ENCODE data around the gene MYLK2. TPM values are rescaled to one million over a fixed set of nuclear protein-coding genes. Genes with fewer than 3 reads are reported as not detected.

The MYLK2 gene
- total and polyA plus RNA-seq, 2 donors (not counting 1 experiment from before 2014, with no cell fraction given) = under 0.01 TPM; not detected in 1

DNA sequence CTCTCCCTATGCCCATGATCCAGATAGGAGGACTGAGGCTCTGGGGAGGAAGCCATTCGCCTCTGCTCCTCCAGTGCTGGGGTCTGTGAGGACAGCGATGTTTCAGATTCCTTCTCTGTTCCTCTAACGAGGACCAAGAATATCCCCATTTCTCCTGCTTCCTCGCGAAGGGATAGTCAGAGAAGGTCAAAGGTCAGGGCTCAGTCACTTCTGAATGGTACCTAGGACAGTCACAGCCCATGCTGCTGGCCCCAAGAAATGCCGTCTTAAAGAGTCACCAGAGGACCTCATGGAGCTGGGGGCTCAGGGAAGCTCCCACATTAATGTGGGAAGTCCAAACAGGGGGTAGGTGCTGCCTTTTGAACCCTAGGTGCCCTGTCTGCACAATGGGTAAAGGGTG is 24.1 kb downstream of the MYLK2 start:
- Histone ChIP-seq H3K79me2 (ENCODE audit: control insufficient read depth, insufficient read depth, low read length) (no peaks in the 10 kb centered on the region), H3K4me2 (ENCODE audit: extremely low read depth, insufficient read depth, low read length) (no peak overlapping the region), H2AFZ (ENCODE audit: low read length) (no peak overlapping the region), H3K9ac (ENCODE audit: insufficient read depth, low read length) (no peak overlapping the region), H3K27ac (ENCODE audit: insufficient read depth, low read length) (no peak overlapping the region), H3K4me1 (ENCODE audit: control insufficient read depth, extremely low read depth, insufficient read depth, low read length) (peaks cover 30% of the 10 kb centered on the region), H3K27me3 (ENCODE audit: control insufficient read depth, insufficient read depth, low read length) (peaks cover 2% of the 10 kb centered on the region), H3K4me3 (replicated peaks in 1 of 4; ENCODE audit: control extremely low read depth in 1 of 4, insufficient read depth in 1 of 4, low read depth in 3 of 4, low read length in 4 of 4) (no peak overlapping the region), H4K20me1 (ENCODE audit: control insufficient read depth, extremely low read depth, insufficient read depth, low read length) (no peaks in the 10 kb centered on the region), H3K36me3 (ENCODE audit: control insufficient read depth, insufficient read depth, low read length) (no peaks in the 10 kb centered on the region), H3K9me3 (ENCODE audit: control insufficient read depth, insufficient read depth, low read depth, low read length) (no peaks in the 10 kb centered on the region)
- TF ChIP-seq, protein P1, sequence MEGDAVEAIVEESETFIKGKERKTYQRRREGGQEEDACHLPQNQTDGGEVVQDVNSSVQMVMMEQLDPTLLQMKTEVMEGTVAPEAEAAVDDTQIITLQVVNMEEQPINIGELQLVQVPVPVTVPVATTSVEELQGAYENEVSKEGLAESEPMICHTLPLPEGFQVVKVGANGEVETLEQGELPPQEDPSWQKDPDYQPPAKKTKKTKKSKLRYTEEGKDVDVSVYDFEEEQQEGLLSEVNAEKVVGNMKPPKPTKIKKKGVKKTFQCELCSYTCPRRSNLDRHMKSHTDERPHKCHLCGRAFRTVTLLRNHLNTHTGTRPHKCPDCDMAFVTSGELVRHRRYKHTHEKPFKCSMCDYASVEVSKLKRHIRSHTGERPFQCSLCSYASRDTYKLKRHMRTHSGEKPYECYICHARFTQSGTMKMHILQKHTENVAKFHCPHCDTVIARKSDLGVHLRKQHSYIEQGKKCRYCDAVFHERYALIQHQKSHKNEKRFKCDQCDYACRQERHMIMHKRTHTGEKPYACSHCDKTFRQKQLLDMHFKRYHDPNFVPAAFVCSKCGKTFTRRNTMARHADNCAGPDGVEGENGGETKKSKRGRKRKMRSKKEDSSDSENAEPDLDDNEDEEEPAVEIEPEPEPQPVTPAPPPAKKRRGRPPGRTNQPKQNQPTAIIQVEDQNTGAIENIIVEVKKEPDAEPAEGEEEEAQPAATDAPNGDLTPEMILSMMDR (conservative IDR thresholded peaks at IDR 0.05 in 1 of 2, IDR thresholded peaks at IDR 0.05 in 1 of 2; ENCODE audit: low read depth in 1 of 2, low read length in 2 of 2) = no peak
- TF ChIP-seq EZH2 (IDR thresholded peaks at IDR 0.05; ENCODE audit: low read length, missing control alignments) = no peak
- no peak for DNase-seq (ENCODE audit: low read depth in 2 of 2)

DNA sequence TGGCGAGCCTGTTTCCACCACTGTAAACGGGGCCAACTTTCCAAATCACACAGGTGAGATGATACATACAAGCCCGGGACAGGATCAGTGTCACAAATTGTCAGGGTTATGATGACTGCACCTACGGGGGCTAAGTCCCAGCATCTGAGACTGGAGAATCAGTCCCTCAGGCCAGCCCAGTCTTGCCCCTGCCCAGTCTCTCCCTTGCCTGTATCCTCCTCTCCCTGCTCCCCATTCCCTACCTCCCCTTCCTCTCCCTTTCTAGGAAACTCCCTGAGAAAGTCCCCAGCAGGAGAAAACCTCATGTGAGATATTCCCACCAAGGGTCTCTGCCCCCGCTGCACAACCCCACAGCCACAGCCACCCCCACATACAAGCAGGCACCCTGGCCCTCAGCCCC is 24.7 kb downstream of the MYLK2 start:
- H2AFZ ChIP-seq (ENCODE audit: low read length) = no peak overlapping the region
- peaks cover 3% of the 10 kb centered on the region for H3K27me3 ChIP-seq (ENCODE audit: control insufficient read depth, insufficient read depth, low read length)
- H3K9ac ChIP-seq (ENCODE audit: insufficient read depth, low read length) = no peak overlapping the region
- H3K4me3 ChIP-seq (replicated peaks in 1 of 4; ENCODE audit: control extremely low read depth in 1 of 4, insufficient read depth in 1 of 4, low read depth in 3 of 4, low read length in 4 of 4) = no peak overlapping the region
- no peaks in the 10 kb centered on the region for H3K79me2 ChIP-seq (ENCODE audit: control insufficient read depth, insufficient read depth, low read length)
- H3K4me2 ChIP-seq (ENCODE audit: extremely low read depth, insufficient read depth, low read length) = no peak overlapping the region
- DNase-seq (ENCODE audit: low read depth in 2 of 2) = no peak
- H3K4me1 ChIP-seq (ENCODE audit: control insufficient read depth, extremely low read depth, insufficient read depth, low read length) = peaks cover 28% of the 10 kb centered on the region
- no peaks in the 10 kb centered on the region for H4K20me1 ChIP-seq (ENCODE audit: control insufficient read depth, extremely low read depth, insufficient read depth, low read length)
- TF ChIP-seq, protein P1 (conservative IDR thresholded peaks at IDR 0.05 in 1 of 2, IDR thresholded peaks at IDR 0.05 in 1 of 2; ENCODE audit: low read depth in 1 of 2, low read length in 2 of 2) = no peak
- no peak for TF ChIP-seq EZH2 (IDR thresholded peaks at IDR 0.05; ENCODE audit: low read length, missing control alignments)
- no peak overlapping the region for H3K27ac ChIP-seq (ENCODE audit: insufficient read depth, low read length)
- no peaks in the 10 kb centered on the region for H3K36me3 ChIP-seq (ENCODE audit: control insufficient read depth, insufficient read depth, low read length)
- H3K9me3 ChIP-seq (ENCODE audit: control insufficient read depth, insufficient read depth, low read depth, low read length) = no peaks in the 10 kb centered on the region

DNA sequence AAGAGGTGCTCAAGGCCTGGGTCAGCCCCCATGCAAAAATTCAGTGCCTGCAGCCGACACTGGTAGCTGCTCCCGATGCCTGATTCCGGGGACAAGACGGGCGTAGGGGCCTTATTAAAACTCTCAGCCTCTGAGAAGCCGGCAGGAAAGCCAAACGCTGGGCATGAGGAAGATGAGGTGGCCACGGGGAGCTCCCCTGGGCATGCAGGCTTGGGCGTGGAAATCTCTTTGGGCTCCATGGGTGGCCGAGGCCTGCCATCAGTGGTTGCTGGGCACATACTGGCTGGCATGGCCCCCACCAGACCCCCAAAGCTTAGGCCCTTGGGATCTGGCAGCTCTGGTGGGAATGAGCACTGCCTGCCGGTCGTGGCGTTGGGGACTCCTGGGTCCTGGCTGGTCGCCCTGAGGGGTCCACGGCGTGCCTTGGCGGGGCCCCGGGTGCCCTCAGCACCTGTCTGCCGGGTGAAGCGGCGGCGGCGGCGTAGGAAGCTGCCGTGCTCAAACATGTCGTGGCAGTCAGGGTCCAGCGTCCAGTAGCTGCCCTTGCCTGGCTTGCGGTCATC is 25.7 kb downstream of the MYLK2 start:
- H3K4me2 ChIP-seq (ENCODE audit: extremely low read depth, insufficient read depth, low read length) = no peak overlapping the region

More for the DNA sequence above, 25.7 kb downstream of the MYLK2 start:
- Histone ChIP-seq H3K4me1 (ENCODE audit: control insufficient read depth, extremely low read depth, insufficient read depth, low read length) (peaks cover 28% of the 10 kb centered on the region), H3K4me3 (replicated peaks in 1 of 4; ENCODE audit: control extremely low read depth in 1 of 4, insufficient read depth in 1 of 4, low read depth in 3 of 4, low read length in 4 of 4) (no peak overlapping the region), H3K9me3 (ENCODE audit: control insufficient read depth, insufficient read depth, low read depth, low read length) (no peaks in the 10 kb centered on the region), H4K20me1 (ENCODE audit: control insufficient read depth, extremely low read depth, insufficient read depth, low read length) (no peaks in the 10 kb centered on the region), H3K9ac (ENCODE audit: insufficient read depth, low read length) (no peak overlapping the region), H3K27me3 (ENCODE audit: control insufficient read depth, insufficient read depth, low read length) (peaks cover 12% of the 10 kb centered on the region), H3K79me2 (ENCODE audit: control insufficient read depth, insufficient read depth, low read length) (no peaks in the 10 kb centered on the region), H2AFZ (ENCODE audit: low read length) (no peak overlapping the region), H3K27ac (ENCODE audit: insufficient read depth, low read length) (no peak overlapping the region), H3K36me3 (ENCODE audit: control insufficient read depth, insufficient read depth, low read length) (no peaks in the 10 kb centered on the region)
- TF ChIP-seq, protein P1 (conservative IDR thresholded peaks at IDR 0.05 in 1 of 2, IDR thresholded peaks at IDR 0.05 in 1 of 2; ENCODE audit: low read depth in 1 of 2, low read length in 2 of 2) = no peak
- TF ChIP-seq EZH2 (IDR thresholded peaks at IDR 0.05; ENCODE audit: low read length, missing control alignments) = no peak
- no peak for DNase-seq (ENCODE audit: low read depth in 2 of 2)
